IMR-90 (cell line): ENCODE data around the gene UPP2.

ENCODE experiments used
- CEBPB ChIP-seq: IDR thresholded peaks from 2 replicates; pipeline ENCODE4 v1.6.1; 2012; ENCODE audit warnings: low read depth, low read length, improper control_type of control experiment
- CHD1 ChIP-seq: IDR thresholded peaks from 2 replicates; pipeline ENCODE4 v1.6.1; 2012; ENCODE audit warnings: low read depth, low read length, improper control_type of control experiment
- FOS ChIP-seq: fragments of 150-350 bp; IDR thresholded peaks from 2 replicates; pipeline ENCODE4 v1.6.1; 2016; ENCODE audit warnings: low read depth, low read length
- MAFK ChIP-seq: IDR thresholded peaks from 2 replicates; pipeline ENCODE4 v1.6.1; 2012; ENCODE audit warnings: low read depth, low read length, improper control_type of control experiment
- MAZ ChIP-seq: IDR thresholded peaks from 2 replicates; pipeline ENCODE4 v1.6.1; 2012; ENCODE audit warnings: low read depth, mild to moderate bottlenecking, low read length, improper control_type of control experiment, moderate library complexity, borderline replicate concordance
- MXI1 ChIP-seq: IDR thresholded peaks from 2 replicates; pipeline ENCODE4 v1.6.1; 2012; ENCODE audit warnings: low read depth, mild to moderate bottlenecking, low read length, moderate library complexity, borderline replicate concordance
- POLR2A ChIP-seq: IDR thresholded peaks from 2 replicates; pipeline ENCODE4 v1.6.1; 2012; ENCODE audit warnings: mild to moderate bottlenecking, low read depth, low read length
- RAD21 ChIP-seq: IDR thresholded peaks from 2 replicates; pipeline ENCODE4 v1.6.1; 2012; ENCODE audit warnings: low read length, improper control_type of control experiment
- RCOR1 ChIP-seq: IDR thresholded peaks from 2 replicates; pipeline ENCODE4 v1.6.1; 2012; ENCODE audit warnings: mild to moderate bottlenecking, low read length, improper control_type of control experiment; ENCODE audit not compliant: insufficient replicate concordance
- SMC3 ChIP-seq: fragments of 150-350 bp; IDR thresholded peaks from 2 replicates; pipeline ENCODE4 v1.6.1; 2016; ENCODE audit warnings: low read depth, mild to moderate bottlenecking, antibody characterized with exemption, low read length, moderate library complexity
- TF ChIP-seq, protein P1 (sequence below): conservative IDR thresholded peaks from 2 replicates; pipeline ENCODE4 v1.5.1; 2012; ENCODE audit warnings: mild to moderate bottlenecking, low read depth, low read length, improper control_type of control experiment
- TF ChIP-seq, protein P2 (sequence below): fragments of 150-350 bp; IDR thresholded peaks from 2 replicates; pipeline ENCODE4 v1.6.1; 2016; ENCODE audit warnings: low read depth, mild to moderate bottlenecking, low read length, moderate library complexity, borderline replicate concordance

DNA sequence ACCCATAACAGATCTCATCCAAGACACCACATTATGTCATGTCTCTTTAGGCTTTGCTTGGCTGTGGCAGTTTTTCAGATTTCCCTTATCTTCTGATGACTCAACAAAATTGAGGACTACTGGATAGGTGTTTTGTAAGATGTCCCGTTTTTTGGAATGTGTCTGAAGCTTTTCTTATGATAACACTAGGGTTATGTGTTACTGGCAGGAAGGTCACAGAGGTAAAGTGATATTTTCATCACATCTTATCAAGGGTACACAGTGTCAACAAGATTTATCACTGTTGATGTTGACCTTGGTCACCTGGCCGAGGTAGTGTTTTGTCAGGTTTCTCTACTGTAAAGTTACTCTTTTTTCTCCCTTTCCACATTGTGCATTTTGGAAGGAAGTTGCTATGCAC, 44.8 kb upstream of the UPP2 start:
- TF ChIP-seq, protein P1, sequence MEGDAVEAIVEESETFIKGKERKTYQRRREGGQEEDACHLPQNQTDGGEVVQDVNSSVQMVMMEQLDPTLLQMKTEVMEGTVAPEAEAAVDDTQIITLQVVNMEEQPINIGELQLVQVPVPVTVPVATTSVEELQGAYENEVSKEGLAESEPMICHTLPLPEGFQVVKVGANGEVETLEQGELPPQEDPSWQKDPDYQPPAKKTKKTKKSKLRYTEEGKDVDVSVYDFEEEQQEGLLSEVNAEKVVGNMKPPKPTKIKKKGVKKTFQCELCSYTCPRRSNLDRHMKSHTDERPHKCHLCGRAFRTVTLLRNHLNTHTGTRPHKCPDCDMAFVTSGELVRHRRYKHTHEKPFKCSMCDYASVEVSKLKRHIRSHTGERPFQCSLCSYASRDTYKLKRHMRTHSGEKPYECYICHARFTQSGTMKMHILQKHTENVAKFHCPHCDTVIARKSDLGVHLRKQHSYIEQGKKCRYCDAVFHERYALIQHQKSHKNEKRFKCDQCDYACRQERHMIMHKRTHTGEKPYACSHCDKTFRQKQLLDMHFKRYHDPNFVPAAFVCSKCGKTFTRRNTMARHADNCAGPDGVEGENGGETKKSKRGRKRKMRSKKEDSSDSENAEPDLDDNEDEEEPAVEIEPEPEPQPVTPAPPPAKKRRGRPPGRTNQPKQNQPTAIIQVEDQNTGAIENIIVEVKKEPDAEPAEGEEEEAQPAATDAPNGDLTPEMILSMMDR = no peak
- TF ChIP-seq CHD1 (no peak), POLR2A (no peak), SMC3 (no peak), RCOR1 (no peak), FOS (no peak), CEBPB (no peak), MAZ (no peak), MXI1 (no peak), MAFK (peak; percentile 52), RAD21 (no peak)
- TF ChIP-seq, protein P2, sequence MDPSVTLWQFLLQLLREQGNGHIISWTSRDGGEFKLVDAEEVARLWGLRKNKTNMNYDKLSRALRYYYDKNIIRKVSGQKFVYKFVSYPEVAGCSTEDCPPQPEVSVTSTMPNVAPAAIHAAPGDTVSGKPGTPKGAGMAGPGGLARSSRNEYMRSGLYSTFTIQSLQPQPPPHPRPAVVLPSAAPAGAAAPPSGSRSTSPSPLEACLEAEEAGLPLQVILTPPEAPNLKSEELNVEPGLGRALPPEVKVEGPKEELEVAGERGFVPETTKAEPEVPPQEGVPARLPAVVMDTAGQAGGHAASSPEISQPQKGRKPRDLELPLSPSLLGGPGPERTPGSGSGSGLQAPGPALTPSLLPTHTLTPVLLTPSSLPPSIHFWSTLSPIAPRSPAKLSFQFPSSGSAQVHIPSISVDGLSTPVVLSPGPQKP = no peak
